AG10803 (cell line): Measurements from ENCODE around the gene BICRA.

Experiments used
- DNase-seq: peaks from one replicate; pipeline ENCODE4 v3.0.0; 2010; ENCODE audit warnings: low read depth
- H3K4me3 ChIP-seq: 2 replicates; pipeline ENCODE4 v1.5.1; 2011; ENCODE audit warnings: mild to moderate bottlenecking, low read length, control low read depth
- CTCF ChIP-seq: conservative IDR thresholded peaks from 2 replicates; pipeline ENCODE4 v1.5.1; 2011; ENCODE audit warnings: mild to moderate bottlenecking, low read length, control low read depth, inconsistent platforms

BICRA gene

DNA sequence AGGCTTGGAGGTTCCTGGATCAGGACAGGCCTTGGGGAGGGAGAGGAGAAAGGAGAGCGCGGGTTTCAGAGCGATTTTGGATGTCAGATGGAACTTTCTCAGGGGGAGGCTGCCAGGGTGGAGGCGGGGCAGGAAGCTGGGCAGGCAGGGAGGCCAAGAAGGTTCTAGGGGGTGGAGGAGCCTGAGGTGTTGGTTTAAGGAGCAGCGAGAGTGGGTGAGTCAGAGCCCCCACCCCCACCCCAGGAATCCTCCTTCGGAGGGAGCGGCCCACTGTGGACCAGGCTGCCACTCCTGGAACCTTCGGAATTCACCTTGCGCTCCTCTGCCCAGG, 120.5 kb downstream of the BICRA start:
- H3K4me3 ChIP-seq, result peak overlapping the region; percentile 24
- no peak for TF ChIP-seq CTCF
- DNase-seq, result peak; percentile 87

GRCh38 chr19:47729799-47730520, 121.0 kb downstream of the BICRA start:
- no peak for DNase-seq
- no peak overlapping the region for H3K4me3 ChIP-seq
- TF ChIP-seq CTCF, result no peak

DNA sequence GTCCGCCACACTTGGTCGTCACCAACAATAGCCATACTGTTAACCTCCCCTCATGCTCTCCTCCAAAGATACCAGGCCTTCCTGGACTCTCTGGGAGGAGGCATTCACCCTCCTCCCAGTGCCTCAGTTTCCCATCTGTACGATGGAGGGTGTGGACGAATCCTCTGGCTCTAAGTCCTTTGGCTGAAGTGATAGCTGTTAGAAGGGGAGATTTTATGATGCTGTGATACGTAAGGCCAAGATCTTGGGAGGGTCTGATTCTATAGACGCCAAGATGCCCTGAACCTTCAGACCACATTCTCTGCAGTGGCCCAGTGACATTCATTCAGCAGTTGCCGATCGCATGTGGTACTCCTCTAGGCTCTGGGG, 121.6 kb downstream of the BICRA start:
- no peak overlapping the region for H3K4me3 ChIP-seq
- no peak for DNase-seq
- no peak for TF ChIP-seq CTCF

GRCh38 chr19:47730910-47731309, 122.0 kb downstream of the BICRA start:
- no peak overlapping the region for H3K4me3 ChIP-seq
- no peak for TF ChIP-seq CTCF
- DNase-seq, result no peak

DNA sequence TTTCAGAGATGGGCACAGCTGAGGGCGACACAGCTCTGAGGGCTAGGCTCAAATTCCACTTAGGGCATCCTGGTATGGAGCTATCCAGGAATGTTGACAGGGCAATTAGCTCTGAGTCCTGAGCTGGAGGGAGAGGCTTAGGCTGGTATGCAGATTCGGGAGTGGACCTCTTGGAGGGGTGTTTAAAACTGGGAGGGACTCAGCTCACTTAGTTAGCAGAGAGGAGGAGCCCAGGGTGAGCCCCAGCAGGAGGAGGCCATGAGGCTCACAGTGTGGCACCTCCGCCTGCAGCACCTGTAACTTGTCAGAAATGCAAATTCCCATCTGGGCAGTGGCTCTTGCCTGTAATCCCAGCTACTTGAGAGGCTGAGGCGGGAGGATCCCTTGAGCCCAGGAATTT, 126.2 kb downstream of the BICRA start:
- no peak for TF ChIP-seq CTCF
- H3K4me3 ChIP-seq, result no peak overlapping the region

GRCh38 chr19:47740866-47741519, 132.1 kb downstream of the BICRA start:
- no peak for TF ChIP-seq CTCF
- H3K4me3 ChIP-seq, result no peak overlapping the region
- no peak for DNase-seq

More for the DNA sequence above, 126.2 kb downstream of the BICRA start:
- DNase-seq, result no peak

DNA sequence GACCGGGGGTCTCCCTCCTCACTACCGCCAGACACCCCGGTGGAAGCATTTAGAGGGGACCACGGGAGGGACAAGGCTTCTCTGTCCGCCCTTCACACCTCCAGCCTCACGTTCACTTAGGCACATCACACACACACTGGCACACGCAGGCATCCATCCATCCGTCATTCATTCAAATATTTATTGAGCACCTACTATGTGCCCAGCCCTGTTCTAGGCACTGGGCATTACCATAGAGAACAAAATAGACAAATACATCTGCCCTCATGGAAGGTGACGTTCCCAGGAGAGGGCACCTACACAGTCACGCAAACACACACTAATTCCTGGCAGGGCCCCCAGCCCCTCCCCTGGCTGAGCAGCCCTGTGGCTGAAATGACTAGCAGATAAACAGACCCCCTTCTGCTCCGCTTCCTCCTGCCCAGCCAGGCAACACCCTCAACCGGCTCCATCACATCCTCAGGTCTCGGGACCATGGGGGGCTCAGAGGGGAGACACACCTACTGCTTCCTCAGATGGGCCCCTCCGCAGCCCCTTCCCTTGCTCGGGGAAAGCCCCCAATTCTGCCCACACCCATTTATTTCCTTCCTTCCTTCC, 132.7 kb downstream of the BICRA start:
- no peak for DNase-seq
- no peak for TF ChIP-seq CTCF

More for the DNA sequence above, 132.7 kb downstream of the BICRA start:
- no peak overlapping the region for H3K4me3 ChIP-seq
